Memory B cell (primary cell): ENCODE data around the gene ABI2.
A peak's percentile ranks its signal among the peaks of the same experiment; 100 is the strongest.

ENCODE experiments used
- ATAC-seq: fragments of 150-1000 bp; cut with Tn5 transposase; 2 replicates; pipeline ENCODE4 v1.10.0; 2021; ENCODE audit warnings: low read depth, mild to moderate bottlenecking, moderate library complexity
- DNase-seq, 2 donors: peaks; one replicate each; pipeline ENCODE4 v3.0.0; 2022; ENCODE audit warnings: low spot score in 2 of 2
- H3K27ac Mint-ChIP-seq: one replicate; pipeline ENCODE4 v1.8.0; 2022; ENCODE audit warnings: mild to moderate bottlenecking, moderate library complexity, mixed read lengths
- H3K27me3 Mint-ChIP-seq: one replicate; pipeline ENCODE4 v1.8.0; 2022; ENCODE audit warnings: mixed read lengths
- H3K36me3 Mint-ChIP-seq: one replicate; pipeline ENCODE4 v1.8.0; 2022; ENCODE audit warnings: mild to moderate bottlenecking, mixed read lengths
- H3K4me1 Mint-ChIP-seq: one replicate; pipeline ENCODE4 v1.8.0; 2022; ENCODE audit warnings: mixed read lengths
- H3K4me3 Mint-ChIP-seq: one replicate; pipeline ENCODE4 v1.8.0; 2022; ENCODE audit warnings: mild to moderate bottlenecking, moderate library complexity, mixed read lengths
- H3K9me3 Mint-ChIP-seq: one replicate; pipeline ENCODE4 v1.8.0; 2022; ENCODE audit warnings: mixed read lengths

The ABI2 gene

DNA sequence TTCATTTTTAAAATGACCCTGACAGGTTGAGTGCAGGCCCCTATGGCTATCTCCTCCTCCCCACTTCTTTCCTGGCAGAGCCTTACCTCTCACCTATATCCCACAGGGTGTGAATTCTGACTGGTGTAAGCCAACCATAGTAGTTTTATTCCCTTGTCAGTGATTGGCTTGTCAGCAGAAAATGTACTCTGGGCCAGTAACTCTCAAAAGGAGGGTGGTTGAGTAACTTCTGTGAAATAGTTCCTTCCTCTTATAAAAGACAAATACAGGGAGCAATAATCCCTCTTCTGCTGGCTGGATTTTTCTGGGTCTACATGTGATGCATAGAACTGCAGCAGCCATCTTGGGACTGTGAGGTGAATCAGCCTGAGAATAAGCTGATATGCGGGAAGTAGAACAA, 123.5 kb downstream of the ABI2 start:
- Mint-ChIP-seq H3K4me1 (no peaks in the 10 kb centered on the region), H3K27ac (no peak overlapping the region), H3K9me3 (no peaks in the 10 kb centered on the region), H3K36me3 (no peaks in the 10 kb centered on the region), H3K27me3 (no peaks in the 10 kb centered on the region), H3K4me3 (no peak overlapping the region)
- DNase-seq (no peak), ATAC-seq (no peak)

DNA sequence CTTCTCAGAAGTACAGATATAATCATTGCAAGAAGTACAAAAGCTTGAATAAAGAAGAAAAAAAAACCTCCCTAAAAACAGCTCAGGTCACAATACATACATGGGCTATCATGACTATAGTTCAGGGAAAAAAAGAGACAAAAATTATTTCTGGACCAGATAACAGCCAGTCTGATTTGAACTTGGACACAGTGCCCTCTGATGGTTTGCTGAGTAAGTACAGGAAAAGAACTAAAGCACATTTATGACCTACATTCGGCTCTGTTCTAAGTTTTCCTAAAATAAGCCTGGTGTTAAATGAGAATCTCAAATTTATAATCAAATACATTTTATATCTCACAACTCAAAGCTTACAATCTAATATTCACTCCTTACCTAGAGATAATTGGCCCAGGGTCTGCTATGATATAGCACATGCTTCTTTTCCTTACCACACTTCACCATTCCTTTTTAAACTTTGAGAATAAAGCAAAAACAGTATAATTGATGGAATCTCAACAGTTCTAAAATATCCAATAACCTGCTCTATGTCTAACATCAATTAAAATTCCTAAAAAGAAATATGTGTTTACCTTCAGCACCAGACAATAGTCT, 125.8 kb downstream of the ABI2 start:
- H3K27ac Mint-ChIP-seq, result no peak overlapping the region
- H3K4me1 Mint-ChIP-seq, result no peaks in the 10 kb centered on the region
- no peaks in the 10 kb centered on the region for H3K27me3 Mint-ChIP-seq
- no peaks in the 10 kb centered on the region for H3K9me3 Mint-ChIP-seq
- no peaks in the 10 kb centered on the region for H3K36me3 Mint-ChIP-seq
- peak in 1 of 2 donors; percentile 24 for DNase-seq
- ATAC-seq, result peak; percentile 45
- no peak overlapping the region for H3K4me3 Mint-ChIP-seq

DNA sequence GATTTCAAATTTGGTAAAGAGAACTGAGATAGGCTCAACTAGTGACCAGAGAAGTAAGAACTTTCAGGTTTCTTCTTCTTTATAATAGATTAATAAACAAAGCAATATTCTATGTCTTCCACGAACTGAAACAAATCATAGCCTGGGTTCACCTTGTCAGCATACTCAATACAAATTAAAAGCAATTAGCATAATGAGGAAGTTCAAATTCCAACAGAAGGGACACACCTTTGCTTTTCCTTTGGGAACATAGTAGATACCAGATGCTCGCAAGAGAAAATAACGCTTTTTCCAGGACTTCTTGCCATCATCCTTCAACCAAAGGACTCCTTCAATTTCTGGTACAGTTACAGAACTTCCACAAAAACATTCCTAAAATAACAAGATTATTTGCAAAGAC, 127.0 kb downstream of the ABI2 start:
- H3K4me1 Mint-ChIP-seq, result no peaks in the 10 kb centered on the region
- H3K27me3 Mint-ChIP-seq, result no peaks in the 10 kb centered on the region
- H3K36me3 Mint-ChIP-seq, result no peaks in the 10 kb centered on the region
- H3K27ac Mint-ChIP-seq, result no peak overlapping the region
- H3K4me3 Mint-ChIP-seq, result no peak overlapping the region
- DNase-seq (no peak), ATAC-seq (no peak)
- no peaks in the 10 kb centered on the region for H3K9me3 Mint-ChIP-seq

DNA sequence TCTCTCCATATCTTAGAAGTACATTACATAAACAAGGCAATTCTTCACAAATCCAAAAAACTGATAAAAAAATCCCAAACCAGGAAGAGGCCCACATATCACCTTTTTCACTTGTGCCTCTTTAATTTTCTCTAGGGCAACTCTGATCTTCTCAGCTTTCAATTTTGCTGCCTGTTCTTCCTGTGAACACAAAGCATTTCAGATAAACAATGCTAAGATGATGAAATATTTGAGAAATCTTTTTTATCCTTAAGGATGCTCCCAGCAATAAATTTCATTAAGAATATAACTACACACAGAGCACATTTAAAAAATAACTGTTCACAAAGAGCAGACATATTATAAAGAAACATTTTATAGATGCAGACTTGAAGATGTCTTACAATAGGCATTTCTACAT, 133.6 kb downstream of the ABI2 start:
- ATAC-seq (no peak), DNase-seq (no peak)
- Mint-ChIP-seq H3K9me3 (no peaks in the 10 kb centered on the region), H3K36me3 (no peaks in the 10 kb centered on the region), H3K4me3 (no peak overlapping the region), H3K4me1 (no peaks in the 10 kb centered on the region), H3K27ac (no peak overlapping the region), H3K27me3 (peaks cover 6% of the 10 kb centered on the region)

DNA sequence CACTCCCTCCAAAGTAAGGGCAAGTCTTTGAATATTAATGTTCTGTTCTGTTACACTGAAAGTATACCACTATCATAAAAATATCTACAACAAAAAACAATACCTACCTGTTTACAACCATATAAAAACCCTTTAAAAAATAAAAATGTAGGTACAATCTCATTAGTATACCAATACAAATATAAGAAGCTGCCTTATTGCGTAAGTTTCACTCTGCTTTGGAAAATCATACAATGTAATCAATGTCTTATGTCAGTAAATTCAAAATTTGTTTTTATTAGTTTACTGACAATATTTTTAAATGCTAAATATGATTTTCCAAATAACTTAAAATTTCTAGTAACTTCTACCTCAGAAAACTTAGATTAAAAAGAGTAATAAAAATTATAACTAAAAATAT, 134.1 kb downstream of the ABI2 start:
- Mint-ChIP-seq H3K4me1 (no peaks in the 10 kb centered on the region), H3K27ac (no peak overlapping the region), H3K4me3 (no peak overlapping the region), H3K36me3 (no peaks in the 10 kb centered on the region), H3K9me3 (no peaks in the 10 kb centered on the region), H3K27me3 (peaks cover 6% of the 10 kb centered on the region)
- DNase-seq (no peak), ATAC-seq (no peak)

DNA sequence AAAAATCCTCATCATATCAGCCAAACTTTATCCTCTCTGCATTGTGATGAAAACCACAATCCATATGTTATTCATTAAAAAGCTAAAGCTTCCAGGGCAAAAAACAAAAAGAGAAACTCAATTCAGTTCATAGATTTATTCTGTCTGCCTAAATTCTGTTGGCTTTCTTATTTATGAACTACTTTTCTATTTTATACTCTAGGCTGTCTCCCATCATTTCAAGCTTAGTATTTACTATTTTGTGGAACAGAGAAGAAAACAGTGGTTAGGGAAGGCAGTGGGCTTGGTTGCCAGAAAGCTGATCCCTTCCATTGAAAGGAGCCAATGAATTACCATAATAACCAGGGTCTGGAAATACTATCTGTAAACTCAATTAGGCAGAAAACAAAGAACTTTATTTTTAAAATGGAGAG, 135.1 kb downstream of the ABI2 start:
- H3K27ac Mint-ChIP-seq, result no peak overlapping the region
- ATAC-seq, result no peak
- H3K27me3 Mint-ChIP-seq, result peaks cover 6% of the 10 kb centered on the region
- H3K36me3 Mint-ChIP-seq, result no peaks in the 10 kb centered on the region
- H3K4me1 Mint-ChIP-seq, result no peaks in the 10 kb centered on the region
- H3K4me3 Mint-ChIP-seq, result no peak overlapping the region
- H3K9me3 Mint-ChIP-seq, result no peaks in the 10 kb centered on the region
- no peak for DNase-seq

DNA sequence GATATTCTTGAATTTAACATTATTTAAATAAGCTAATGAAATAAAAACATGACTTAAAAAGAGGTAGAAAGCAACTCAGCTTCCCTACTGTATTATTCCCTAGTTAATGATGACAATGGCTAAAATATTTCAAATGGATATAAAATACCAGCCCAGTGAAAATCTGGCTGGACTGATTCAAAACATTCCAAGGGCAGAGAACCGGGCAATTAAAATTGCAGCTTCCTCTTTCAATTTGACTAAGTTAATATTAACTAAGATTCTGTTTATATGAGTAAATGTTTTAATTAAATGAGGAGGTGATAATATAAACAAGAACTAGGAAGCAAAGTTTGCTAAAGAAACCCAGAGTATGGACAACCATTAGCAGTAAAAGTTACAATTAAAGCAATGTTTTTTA, 141.4 kb downstream of the ABI2 start:
- no peak for ATAC-seq
- Mint-ChIP-seq H3K4me1 (no peaks in the 10 kb centered on the region), H3K27me3 (peaks cover 10% of the 10 kb centered on the region), H3K27ac (no peak overlapping the region), H3K4me3 (no peak overlapping the region), H3K36me3 (no peaks in the 10 kb centered on the region), H3K9me3 (no peaks in the 10 kb centered on the region)
- no peak for DNase-seq

DNA sequence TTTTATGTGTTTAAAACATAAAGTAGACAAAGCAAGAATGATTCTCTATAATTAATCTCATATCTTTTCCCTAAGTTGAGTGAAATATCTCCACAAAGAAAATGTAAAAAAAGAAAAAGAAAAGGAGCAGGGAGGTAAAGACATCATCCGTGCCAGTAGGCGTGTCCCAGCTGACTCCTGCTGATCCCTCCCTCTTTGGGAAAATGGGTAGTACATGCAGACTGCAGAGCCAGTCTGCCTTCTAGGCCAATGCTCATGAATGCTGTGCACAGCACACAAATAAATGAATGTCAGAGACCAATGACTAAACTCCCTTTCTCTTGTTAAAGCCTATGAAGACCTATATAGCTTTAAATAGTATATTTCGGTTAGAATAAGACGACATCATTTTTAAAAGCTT, 142.2 kb downstream of the ABI2 start:
- H3K27ac Mint-ChIP-seq, result no peak overlapping the region
- DNase-seq (no peak), ATAC-seq (no peak)
- no peak overlapping the region for H3K4me3 Mint-ChIP-seq
- H3K36me3 Mint-ChIP-seq, result no peaks in the 10 kb centered on the region
- H3K9me3 Mint-ChIP-seq, result no peaks in the 10 kb centered on the region
- peaks cover 5% of the 10 kb centered on the region for H3K27me3 Mint-ChIP-seq
- no peaks in the 10 kb centered on the region for H3K4me1 Mint-ChIP-seq

DNA sequence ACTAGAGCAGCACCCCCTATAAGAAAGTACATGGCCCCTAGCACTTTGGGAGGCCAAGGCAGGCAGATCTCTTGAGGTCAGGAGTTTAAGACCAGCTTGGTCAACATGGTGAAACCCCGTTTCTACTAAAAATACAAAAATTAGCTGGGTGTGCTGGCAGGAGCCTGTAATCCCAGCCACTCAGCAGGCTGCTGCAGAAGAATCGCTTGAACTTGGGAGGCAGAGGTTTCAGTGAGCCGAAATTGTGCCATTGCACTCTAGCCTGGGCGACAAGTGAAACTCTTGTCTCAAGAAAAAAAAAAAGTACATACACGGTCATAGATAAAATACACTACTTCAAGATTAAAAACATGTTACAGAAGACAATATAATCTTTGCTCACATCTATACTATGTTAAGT, 143.1 kb downstream of the ABI2 start:
- Mint-ChIP-seq H3K27me3 (peaks cover 4% of the 10 kb centered on the region), H3K27ac (no peak overlapping the region), H3K36me3 (no peaks in the 10 kb centered on the region), H3K9me3 (no peaks in the 10 kb centered on the region), H3K4me1 (no peaks in the 10 kb centered on the region), H3K4me3 (no peak overlapping the region)
- DNase-seq, result no peak
- no peak for ATAC-seq

DNA sequence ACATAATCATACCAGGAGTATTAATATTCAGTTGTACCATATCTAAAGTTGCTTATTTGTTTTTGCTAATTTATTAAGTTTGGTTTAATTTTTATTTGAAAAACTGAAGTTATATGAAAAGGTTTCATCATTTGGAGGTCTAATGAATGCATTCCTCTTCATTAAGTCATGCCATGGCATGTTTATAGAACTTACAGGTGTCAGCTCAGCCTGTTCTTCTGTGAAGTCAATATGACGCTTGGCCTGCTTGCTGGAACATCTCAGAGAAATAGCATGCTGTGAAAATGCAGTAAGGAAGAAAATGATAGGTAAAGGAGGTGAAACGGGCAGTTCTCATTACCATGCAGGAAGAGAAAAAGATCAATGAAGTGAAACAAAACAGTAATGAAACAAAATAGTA, 148.7 kb downstream of the ABI2 start:
- Mint-ChIP-seq H3K27me3 (peaks cover 4% of the 10 kb centered on the region), H3K27ac (no peak overlapping the region), H3K9me3 (no peaks in the 10 kb centered on the region), H3K4me3 (no peak overlapping the region), H3K36me3 (no peaks in the 10 kb centered on the region), H3K4me1 (peaks cover 3% of the 10 kb centered on the region)
- DNase-seq (no peak), ATAC-seq (no peak)

DNA sequence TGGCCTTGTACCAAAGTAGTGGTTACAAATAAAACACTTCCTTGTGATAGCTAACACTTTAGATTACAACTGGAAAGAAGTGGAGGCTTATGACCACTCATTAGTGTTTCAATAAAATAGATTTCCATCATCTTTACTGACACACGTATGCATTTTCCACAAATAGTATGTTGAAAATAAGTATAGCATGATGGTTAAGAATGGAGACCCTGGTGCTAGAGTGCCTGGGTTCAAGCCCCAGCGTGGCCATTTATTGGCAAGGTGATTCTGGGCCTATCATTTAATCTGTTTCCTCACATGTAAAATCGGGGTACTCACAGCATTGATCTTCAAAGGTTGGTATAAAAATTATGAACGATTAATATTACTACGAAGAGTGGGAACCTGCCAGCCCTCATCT, 152.4 kb downstream of the ABI2 start:
- no peak overlapping the region for H3K27ac Mint-ChIP-seq
- no peaks in the 10 kb centered on the region for H3K36me3 Mint-ChIP-seq
- H3K4me1 Mint-ChIP-seq, result peaks cover 3% of the 10 kb centered on the region
- ATAC-seq, result no peak
- no peak overlapping the region for H3K4me3 Mint-ChIP-seq
- H3K9me3 Mint-ChIP-seq, result no peaks in the 10 kb centered on the region
- no peak for DNase-seq
- peaks cover 6% of the 10 kb centered on the region for H3K27me3 Mint-ChIP-seq

DNA sequence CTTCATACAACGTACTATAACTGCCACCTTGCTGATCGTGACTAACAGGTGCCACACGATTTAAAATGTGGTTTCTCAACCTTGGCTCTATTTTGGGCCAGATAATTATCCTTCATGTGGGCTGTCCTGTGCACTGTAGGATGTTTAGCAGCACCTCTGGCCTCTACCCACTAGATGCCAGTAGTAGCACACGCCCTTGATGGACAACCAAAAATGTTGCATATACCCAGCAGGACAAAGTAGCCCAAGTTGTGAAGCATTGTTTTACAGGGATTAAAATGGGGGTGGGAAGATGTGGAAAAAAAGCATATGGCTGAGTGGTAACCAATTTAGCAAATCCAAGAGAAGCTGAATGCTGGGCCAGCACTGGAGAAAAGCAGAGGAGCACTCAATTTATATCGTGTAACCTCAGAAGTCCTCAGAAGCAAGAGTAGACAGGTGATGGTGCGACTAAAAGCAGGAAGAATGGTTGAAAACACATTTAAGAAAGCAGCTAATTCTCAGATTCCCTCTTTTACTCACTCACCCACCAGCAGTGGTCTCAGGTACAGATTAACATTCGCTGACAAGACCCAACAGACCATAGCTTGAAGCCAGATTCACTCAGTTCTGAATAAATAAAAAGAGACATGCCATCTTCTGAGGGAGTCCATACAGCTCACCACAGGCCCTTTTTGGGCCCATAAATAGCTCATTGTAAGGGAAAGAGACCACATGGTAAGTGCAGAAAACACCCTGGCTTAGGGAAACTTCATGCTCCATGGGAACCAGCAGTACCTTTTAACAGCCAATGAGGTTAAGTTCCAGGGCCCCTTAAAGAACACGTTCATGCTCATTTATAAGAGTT, 156.3 kb downstream of the ABI2 start:
- no peak for DNase-seq
- peaks cover 8% of the 10 kb centered on the region for H3K27me3 Mint-ChIP-seq
- no peaks in the 10 kb centered on the region for H3K9me3 Mint-ChIP-seq
- no peak overlapping the region for H3K4me3 Mint-ChIP-seq
- H3K4me1 Mint-ChIP-seq, result no peaks in the 10 kb centered on the region
- no peaks in the 10 kb centered on the region for H3K36me3 Mint-ChIP-seq
- no peak overlapping the region for H3K27ac Mint-ChIP-seq
- no peak for ATAC-seq

DNA sequence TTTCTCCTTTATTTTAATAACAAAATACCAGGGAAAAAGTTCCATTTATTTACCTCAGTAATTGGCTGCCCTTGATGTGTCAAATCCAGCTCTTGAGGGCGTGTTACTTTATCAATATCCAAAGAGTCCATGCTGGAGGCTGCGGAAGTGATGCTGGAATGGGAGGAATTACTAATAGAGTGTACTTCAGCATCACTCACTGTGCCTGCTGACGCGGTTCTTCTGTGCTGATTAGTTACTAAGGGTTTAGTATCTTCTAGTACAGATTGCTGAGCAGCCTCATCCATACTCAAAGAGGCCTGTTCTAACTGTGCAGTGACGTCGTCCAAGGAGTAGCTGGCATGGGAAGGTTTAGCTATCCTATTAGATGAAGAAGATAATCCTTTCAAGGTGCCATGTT, 161.3 kb downstream of the ABI2 start:
- Mint-ChIP-seq H3K4me1 (no peaks in the 10 kb centered on the region), H3K27ac (no peak overlapping the region), H3K9me3 (no peaks in the 10 kb centered on the region), H3K36me3 (no peaks in the 10 kb centered on the region), H3K4me3 (no peak overlapping the region), H3K27me3 (peaks cover 2% of the 10 kb centered on the region)
- no peak for DNase-seq
- no peak for ATAC-seq

DNA sequence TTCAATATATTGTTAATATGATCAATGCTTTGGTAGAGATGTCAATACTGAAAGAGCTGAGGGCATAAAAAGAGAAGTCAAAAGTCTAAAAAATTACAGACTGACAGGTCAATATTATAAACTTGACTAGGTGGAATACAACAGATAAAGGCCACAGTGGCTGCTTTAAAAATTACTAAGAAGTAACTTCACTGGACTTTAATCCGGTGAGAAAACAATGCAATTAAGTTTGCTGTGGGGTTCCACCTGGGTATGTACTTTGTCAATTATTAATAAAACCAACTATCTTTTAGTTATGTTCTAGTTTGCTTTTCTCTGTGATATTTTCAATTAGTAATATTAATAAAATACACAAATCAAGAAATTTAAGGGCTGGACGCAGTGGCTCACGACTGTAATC, 162.2 kb downstream of the ABI2 start:
- H3K4me1 Mint-ChIP-seq, result no peaks in the 10 kb centered on the region
- no peak for DNase-seq
- H3K9me3 Mint-ChIP-seq, result no peaks in the 10 kb centered on the region
- ATAC-seq, result no peak
- no peak overlapping the region for H3K4me3 Mint-ChIP-seq
- no peaks in the 10 kb centered on the region for H3K36me3 Mint-ChIP-seq
- H3K27me3 Mint-ChIP-seq, result peaks cover 2% of the 10 kb centered on the region
- H3K27ac Mint-ChIP-seq, result no peak overlapping the region

DNA sequence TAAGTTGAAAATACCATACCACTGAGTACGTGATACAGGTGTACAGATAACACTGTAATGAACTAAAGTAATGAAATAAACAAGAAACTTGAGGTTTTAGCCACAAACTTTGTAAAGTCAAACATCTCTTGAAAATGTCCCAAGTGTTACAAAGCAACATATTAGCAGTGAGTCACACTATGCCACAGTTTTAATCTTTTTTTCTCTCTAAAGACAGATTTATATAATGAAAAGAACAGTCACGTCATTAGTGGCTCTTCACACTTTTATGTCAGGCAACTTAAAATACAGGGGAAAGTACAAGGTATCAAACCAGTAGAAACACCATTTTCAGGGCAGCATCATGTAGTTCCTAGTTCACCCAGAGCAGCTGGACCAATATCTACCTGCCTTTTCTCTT, 164.8 kb downstream of the ABI2 start:
- no peaks in the 10 kb centered on the region for H3K4me1 Mint-ChIP-seq
- no peaks in the 10 kb centered on the region for H3K36me3 Mint-ChIP-seq
- ATAC-seq (no peak), DNase-seq (no peak)
- H3K9me3 Mint-ChIP-seq, result no peaks in the 10 kb centered on the region
- H3K27me3 Mint-ChIP-seq, result peaks cover under 1% of the 10 kb centered on the region
- H3K27ac Mint-ChIP-seq, result no peak overlapping the region
- no peak overlapping the region for H3K4me3 Mint-ChIP-seq
